CD4-positive, alpha-beta T cell treated with Interleukin-17A for 1 hour (primary cell): ENCODE measurements around the gene ZNF605.
A peak's percentile ranks its signal among the peaks of the same experiment; 100 is the strongest.
"Not testable (repeated sequence)": the region's sequence is repeated elsewhere in the genome, so short reads cannot be mapped to it uniquely, and the experiment has no call there.

Experiments used
- DNase-seq: peaks from one replicate; pipeline ENCODE4 v3.0.0-alpha.2; 2020

The ZNF605 gene

GRCh38 chr12:132948146-132949066 is 7.7 kb downstream of the ZNF605 start:
- no peak for DNase-seq

GRCh38 chr12:132946246-132946820 is 9.8 kb downstream of the ZNF605 start:
- DNase-seq = no peak

- DNase-seq = no peak
Measured at GRCh38 chr12:132945806-132946205, 10.3 kb downstream of the ZNF605 start.

GRCh38 chr12:132942611-132943010 is 13.5 kb downstream of the ZNF605 start:
- no peak for DNase-seq

- no peak for DNase-seq
Measured at GRCh38 chr12:132941336-132941954, 14.7 kb downstream of the ZNF605 start.

- DNase-seq = no peak
Measured at GRCh38 chr12:132940071-132940719, 15.9 kb downstream of the ZNF605 start.

- DNase-seq = not testable (repeated sequence)
Measured at GRCh38 chr12:132938807-132939206, 17.3 kb downstream of the ZNF605 start.

- DNase-seq = no peak
Measured at GRCh38 chr12:132937476-132937875, 18.6 kb downstream of the ZNF605 start.

GRCh38 chr12:132936921-132937320 is 19.2 kb downstream of the ZNF605 start:
- not testable (repeated sequence) for DNase-seq

GRCh38 chr12:132936163-132936562 is 19.9 kb downstream of the ZNF605 start:
- DNase-seq = no peak

- DNase-seq = no peak
Measured at GRCh38 chr12:132926415-132926833, 29.7 kb downstream of the ZNF605 start.

GRCh38 chr12:132925597-132926414 is 30.3 kb downstream of the ZNF605 start:
- DNase-seq = no peak

GRCh38 chr12:132924356-132924755 is 31.8 kb downstream of the ZNF605 start:
- DNase-seq = no peak

- DNase-seq = no peak
Measured at GRCh38 chr12:132923356-132923909, 32.7 kb downstream of the ZNF605 start.

- DNase-seq = no peak
Measured at GRCh38 chr12:132922676-132923075, 33.4 kb downstream of the ZNF605 start.

GRCh38 chr12:132921685-132922084 is 34.4 kb downstream of the ZNF605 start:
- no peak for DNase-seq

- DNase-seq = no peak
Measured at GRCh38 chr12:132918680-132919079, 37.4 kb downstream of the ZNF605 start.

- DNase-seq = no peak
Measured at GRCh38 chr12:132909030-132909368, 47.1 kb downstream of the ZNF605 start.

- peak; percentile 98 for DNase-seq
Measured at GRCh38 chr12:132908145-132909029, 47.7 kb downstream of the ZNF605 start.

- DNase-seq = not testable (repeated sequence)
Measured at GRCh38 chr12:132907789-132908144, 48.3 kb downstream of the ZNF605 start.

- DNase-seq = no peak
Measured at GRCh38 chr12:132907216-132907615, 48.9 kb downstream of the ZNF605 start.
